ENCODE results near the gene ADRA2A. TPM values are rescaled to one million over a fixed set of nuclear protein-coding genes. Genes with fewer than 3 reads are reported as not detected.

The ADRA2A gene
- total RNA-seq, 1 experiment from 2014 or later, result not detected

DNA sequence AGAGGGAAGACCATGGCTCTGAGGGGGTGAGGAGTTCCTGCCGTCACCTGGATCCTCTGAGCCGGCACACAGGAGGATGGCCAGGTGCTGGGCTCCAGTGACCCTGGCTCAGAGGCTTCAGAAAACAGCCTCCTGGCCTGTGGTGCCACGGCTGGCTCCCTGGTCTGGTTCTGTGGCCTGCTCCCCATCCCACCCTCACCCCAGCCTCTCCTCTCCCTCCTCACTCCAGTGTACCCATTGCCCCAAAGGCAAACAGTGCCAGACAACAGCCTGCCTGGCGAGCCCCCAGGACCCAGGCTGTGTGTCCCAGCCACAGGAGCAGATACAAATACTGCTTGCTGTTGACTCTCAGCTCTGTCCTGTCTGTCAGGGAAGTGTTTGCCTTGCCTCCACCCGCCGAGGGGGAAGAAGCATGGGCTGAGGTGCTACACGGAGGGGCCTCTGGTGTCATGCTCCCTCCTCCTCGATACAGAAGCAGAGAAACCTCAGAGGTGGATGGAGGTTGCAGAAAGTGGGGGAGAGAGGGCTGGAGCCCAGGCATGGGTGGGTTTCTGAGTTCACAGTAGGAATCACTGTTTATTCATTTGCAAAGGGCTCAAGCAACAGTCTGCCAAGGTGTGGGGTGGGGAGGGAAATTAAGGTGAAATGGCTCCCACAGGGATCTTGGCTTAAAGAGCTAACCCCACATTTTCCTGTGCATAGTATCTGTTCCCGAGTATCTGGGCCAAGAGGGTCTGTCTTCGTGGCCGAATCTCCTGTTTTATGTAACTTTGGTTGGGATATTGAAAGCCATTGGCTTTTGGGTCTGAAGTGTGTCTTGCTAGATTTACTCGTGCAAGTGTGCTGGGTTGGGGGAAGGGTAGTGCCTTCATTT, 5.5 kb downstream of the ADRA2A start:
- Histone ChIP-seq H3K4me3 (no peak overlapping the region), H3K36me3 (ENCODE audit: low read depth) (no peaks in the 10 kb centered on the region), H3K4me1 (replicated peaks; ENCODE audit: insufficient read depth) (no peaks in the 10 kb centered on the region), H3K27ac (no peak overlapping the region), H3K9me2 (ENCODE audit: insufficient read depth) (no peaks in the 10 kb centered on the region), H3F3A (ENCODE audit: insufficient read depth, low read depth) (no peaks in the 10 kb centered on the region), H2AFZ (no peak overlapping the region), H4K20me1 (ENCODE audit: insufficient read depth) (no peaks in the 10 kb centered on the region), H3K9me3 (ENCODE audit: insufficient read depth, low read depth) (no peaks in the 10 kb centered on the region), H3K27me3 (ENCODE audit: insufficient read depth, low read depth) (no peaks in the 10 kb centered on the region), H3K4me2 (no peak overlapping the region), H3K79me2 (ENCODE audit: low read depth) (no peaks in the 10 kb centered on the region)
- ChIA-PET POLR2A (ENCODE audit: unreplicated experiment) (no interaction called here), CTCF (no interaction called here)
- no TSS peak for BruUV-seq (replicated peaks)
- no peak for DNase-seq
- TF ChIP-seq, protein P1, sequence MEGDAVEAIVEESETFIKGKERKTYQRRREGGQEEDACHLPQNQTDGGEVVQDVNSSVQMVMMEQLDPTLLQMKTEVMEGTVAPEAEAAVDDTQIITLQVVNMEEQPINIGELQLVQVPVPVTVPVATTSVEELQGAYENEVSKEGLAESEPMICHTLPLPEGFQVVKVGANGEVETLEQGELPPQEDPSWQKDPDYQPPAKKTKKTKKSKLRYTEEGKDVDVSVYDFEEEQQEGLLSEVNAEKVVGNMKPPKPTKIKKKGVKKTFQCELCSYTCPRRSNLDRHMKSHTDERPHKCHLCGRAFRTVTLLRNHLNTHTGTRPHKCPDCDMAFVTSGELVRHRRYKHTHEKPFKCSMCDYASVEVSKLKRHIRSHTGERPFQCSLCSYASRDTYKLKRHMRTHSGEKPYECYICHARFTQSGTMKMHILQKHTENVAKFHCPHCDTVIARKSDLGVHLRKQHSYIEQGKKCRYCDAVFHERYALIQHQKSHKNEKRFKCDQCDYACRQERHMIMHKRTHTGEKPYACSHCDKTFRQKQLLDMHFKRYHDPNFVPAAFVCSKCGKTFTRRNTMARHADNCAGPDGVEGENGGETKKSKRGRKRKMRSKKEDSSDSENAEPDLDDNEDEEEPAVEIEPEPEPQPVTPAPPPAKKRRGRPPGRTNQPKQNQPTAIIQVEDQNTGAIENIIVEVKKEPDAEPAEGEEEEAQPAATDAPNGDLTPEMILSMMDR (conservative IDR thresholded peaks at IDR 0.05), result no peak
- no peak for TF ChIP-seq EZH2 (IDR thresholded peaks at IDR 0.05; ENCODE audit: low read depth)
- intact Hi-C loops (cut with micrococcal nuclease; ENCODE audit: unreplicated experiment), result no loop called here

DNA sequence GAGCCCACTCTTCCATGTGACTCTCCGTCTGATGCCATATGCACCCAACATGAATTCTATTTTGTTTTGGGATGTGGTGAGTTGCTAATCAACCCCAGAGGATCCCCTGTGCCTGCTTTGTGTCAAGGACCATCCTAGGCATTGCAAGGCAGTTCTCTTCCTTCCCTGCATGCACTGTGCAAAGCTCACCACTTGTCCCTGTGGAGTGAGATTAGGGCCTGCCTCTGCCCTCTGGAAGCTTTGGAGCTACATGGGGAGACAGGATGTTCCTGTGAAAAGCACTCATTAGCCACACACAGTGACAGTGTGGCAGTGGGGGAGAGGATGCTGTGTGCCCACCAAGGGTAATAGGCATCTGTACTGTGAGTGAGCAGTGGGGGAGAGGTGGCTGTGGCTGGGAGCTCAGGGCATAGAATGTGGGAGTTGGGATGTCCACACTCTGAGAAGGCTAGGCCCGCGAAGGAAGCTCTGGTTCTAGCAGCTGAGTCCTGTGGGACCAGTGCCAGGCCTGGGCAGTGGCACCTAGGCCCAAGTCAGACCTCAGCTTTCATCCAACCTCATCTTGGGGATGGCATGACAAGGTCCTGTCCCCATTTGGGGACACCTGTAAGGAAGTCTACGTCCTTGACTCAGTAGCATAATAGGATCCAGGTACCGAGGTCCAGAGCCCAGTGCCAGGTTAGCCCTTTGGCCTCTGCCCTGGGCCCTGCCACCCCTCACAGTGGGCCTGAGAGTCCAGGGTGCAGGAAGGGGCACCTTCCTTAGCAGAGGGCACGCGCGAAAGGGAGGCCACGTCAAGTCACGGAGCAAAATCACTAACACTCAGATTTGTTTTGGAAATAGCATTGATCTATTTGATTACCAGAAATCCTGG, 6.6 kb downstream of the ADRA2A start:
- Histone ChIP-seq H4K20me1 (ENCODE audit: insufficient read depth) (no peaks in the 10 kb centered on the region), H3K79me2 (ENCODE audit: low read depth) (no peaks in the 10 kb centered on the region), H3K4me3 (no peak overlapping the region), H3K27me3 (ENCODE audit: insufficient read depth, low read depth) (no peaks in the 10 kb centered on the region), H2AFZ (no peak overlapping the region), H3K4me1 (replicated peaks; ENCODE audit: insufficient read depth) (no peaks in the 10 kb centered on the region), H3F3A (ENCODE audit: insufficient read depth, low read depth) (no peaks in the 10 kb centered on the region), H3K27ac (no peak overlapping the region), H3K4me2 (no peak overlapping the region), H3K36me3 (ENCODE audit: low read depth) (no peaks in the 10 kb centered on the region), H3K9me3 (ENCODE audit: insufficient read depth, low read depth) (no peaks in the 10 kb centered on the region), H3K9me2 (ENCODE audit: insufficient read depth) (no peaks in the 10 kb centered on the region)
- no peak for TF ChIP-seq EZH2 (IDR thresholded peaks at IDR 0.05; ENCODE audit: low read depth)
- TF ChIP-seq, protein P1 (conservative IDR thresholded peaks at IDR 0.05), result no peak
- ChIA-PET CTCF (no interaction called here), POLR2A (ENCODE audit: unreplicated experiment) (no interaction called here)
- BruUV-seq (replicated peaks), result no TSS peak
- intact Hi-C loops (cut with micrococcal nuclease; ENCODE audit: unreplicated experiment), result no loop called here
- DNase-seq, result no peak

DNA sequence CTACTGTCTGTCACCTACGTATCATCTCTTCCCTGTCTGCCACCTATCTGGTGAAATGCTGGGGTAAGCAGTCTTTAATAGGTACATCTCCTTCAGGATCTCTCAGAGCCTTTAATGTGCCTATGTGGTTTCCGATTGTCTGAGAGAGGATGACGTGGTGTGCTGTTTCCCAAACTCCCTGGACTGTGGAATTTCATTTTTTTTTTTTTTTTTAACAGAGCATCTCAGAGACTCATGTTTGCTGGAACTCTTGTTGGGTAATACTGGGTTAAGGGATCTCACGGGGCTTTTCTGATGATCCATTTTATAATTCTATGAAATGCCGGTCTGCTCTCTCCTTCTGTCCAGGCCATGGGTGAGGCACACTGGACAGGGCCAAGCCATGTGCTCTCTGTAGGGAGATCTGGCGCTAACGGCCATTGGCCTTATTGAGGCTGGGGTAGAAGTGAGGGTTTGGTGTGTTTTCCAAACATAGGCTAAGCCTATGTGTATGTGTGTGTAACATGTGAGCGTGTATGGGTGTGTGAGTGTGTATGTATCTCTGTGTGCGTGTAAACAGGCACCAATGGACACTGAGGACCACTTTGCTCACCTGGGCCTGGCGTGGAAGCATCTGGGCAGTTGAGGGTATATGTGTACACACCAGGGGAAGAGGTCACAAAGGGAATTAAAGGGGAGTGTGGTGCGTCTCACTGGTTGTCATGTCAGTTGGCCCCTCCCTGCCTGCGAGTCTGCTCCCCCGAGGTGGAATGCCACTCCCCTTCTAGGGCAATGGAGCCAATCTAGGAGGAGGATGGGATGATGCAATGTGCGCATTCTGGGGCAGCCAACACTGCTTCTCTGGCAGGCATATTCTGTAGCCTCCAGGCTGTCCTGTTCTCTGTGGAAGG, 7.8 kb downstream of the ADRA2A start:
- Histone ChIP-seq H3K4me1 (replicated peaks; ENCODE audit: insufficient read depth) (no peaks in the 10 kb centered on the region), H3K9me3 (ENCODE audit: insufficient read depth, low read depth) (no peaks in the 10 kb centered on the region), H3F3A (ENCODE audit: insufficient read depth, low read depth) (no peaks in the 10 kb centered on the region), H3K9me2 (ENCODE audit: insufficient read depth) (no peaks in the 10 kb centered on the region), H3K4me3 (no peak overlapping the region), H2AFZ (no peak overlapping the region), H3K27me3 (ENCODE audit: insufficient read depth, low read depth) (no peaks in the 10 kb centered on the region), H3K27ac (no peak overlapping the region), H3K36me3 (ENCODE audit: low read depth) (no peaks in the 10 kb centered on the region), H3K4me2 (no peak overlapping the region), H4K20me1 (ENCODE audit: insufficient read depth) (no peaks in the 10 kb centered on the region), H3K79me2 (ENCODE audit: low read depth) (no peaks in the 10 kb centered on the region)
- ChIA-PET POLR2A (ENCODE audit: unreplicated experiment) (no interaction called here), CTCF (no interaction called here)
- no TSS peak for BruUV-seq (replicated peaks)
- intact Hi-C loops (cut with micrococcal nuclease; ENCODE audit: unreplicated experiment), result no loop called here
- TF ChIP-seq, protein P1 (conservative IDR thresholded peaks at IDR 0.05), result no peak
- no peak for TF ChIP-seq EZH2 (IDR thresholded peaks at IDR 0.05; ENCODE audit: low read depth)
- DNase-seq, result no peak

Data from PC-9 (cell line).